Panc1 (cell line): Measurements from ENCODE around the gene MARK3. TPM values are rescaled to one million over a fixed set of nuclear protein-coding genes. Genes with fewer than 3 reads are reported as not detected.

ENCODE experiments used
- ATAC-seq: fragments of 200-7000 bp; cut with Tn5 transposase; 2 replicates; pipeline ENCODE4 v1.9.1; 2020; ENCODE audit warnings: mild to moderate bottlenecking, moderate library complexity
- BruUV-seq: library from RNA; stranded (reverse); fragments of 400-500 nt; replicated peaks from 2 replicates; lab custom pipeline; 2021; lab: Mats Ljungman, UMichigan
- CTCF ChIA-PET: fragments of 300-600 bp; sonication (Branson Sonifier 250); formaldehyde crosslinking; loops from one replicate; lab custom pipeline; 2022; ENCODE audit warnings: antibody characterized with exemption; lab: Charles Lee
- POLR2A ChIA-PET: fragments of 300-600 bp; sonication (Branson Sonifier 250); formaldehyde crosslinking; loops from one replicate; lab custom pipeline; 2022; ENCODE audit warnings: antibody characterized with exemption; lab: Charles Lee
- DNase-seq: peaks from one replicate; pipeline ENCODE4 v3.0.0-alpha.2; 2010; ENCODE audit warnings: low read depth, low spot score
- H3K27ac ChIP-seq: 2 replicates; pipeline ENCODE4 v1.5.1; 2011; ENCODE audit warnings: mild to moderate bottlenecking, low read length, inconsistent platforms
- H3K27me3 ChIP-seq: fragments of 200-500 bp; sonication (Bioruptor generic); 2 replicates; pipeline ENCODE4 v1.6.0; 2014; ENCODE audit warnings: low read length, inconsistent platforms; ENCODE audit not compliant: control insufficient read depth, insufficient read depth
- H3K36me3 ChIP-seq: fragments of 200-500 bp; sonication (Bioruptor generic); 2 replicates; pipeline ENCODE4 v1.5.1; 2014; ENCODE audit warnings: inconsistent platforms, mild to moderate bottlenecking, low read length, moderate library complexity; ENCODE audit not compliant: control insufficient read depth, insufficient read depth
- H3K4me1 ChIP-seq: 2 replicates; pipeline ENCODE4 v1.5.1; 2011; ENCODE audit warnings: inconsistent platforms, mild to moderate bottlenecking, low read length, moderate library complexity; ENCODE audit not compliant: control insufficient read depth, insufficient read depth
- H3K4me3 ChIP-seq, 2 experiments: 2 replicates each; pipeline ENCODE4 v1.5.1; 2011 to 2012; ENCODE audit warnings: low read depth in 2 of 2, low read length in 2 of 2, mild to moderate bottlenecking in 2 of 2, inconsistent platforms in 1 of 2, moderate library complexity in 1 of 2
- H3K9me3 ChIP-seq: fragments of 200-500 bp; sonication (Bioruptor generic); 2 replicates; pipeline ENCODE4 v1.5.1; 2014; ENCODE audit warnings: low read depth, mild to moderate bottlenecking, inconsistent platforms, low read length, moderate library complexity; ENCODE audit not compliant: control insufficient read depth, insufficient read depth
- CTCF ChIP-seq: fragments of 450-650 bp; IDR thresholded peaks from 2 replicates; pipeline ENCODE4 v1.5.1; 2017; ENCODE audit warnings: mild to moderate bottlenecking
- POLR2AphosphoS5 ChIP-seq: IDR thresholded peaks from 2 replicates; pipeline ENCODE4 v1.6.1; 2012; ENCODE audit warnings: mild to moderate bottlenecking, low read depth, low read length, moderate library complexity
- REST ChIP-seq, 2 experiments: IDR thresholded peaks; 2 replicates each; pipeline ENCODE4 v1.6.1; 2011 to 2012; ENCODE audit warnings: low read depth in 2 of 2, control low read depth in 1 of 2, low read length in 1 of 2, mild to moderate bottlenecking in 1 of 2, moderate library complexity in 1 of 2; ENCODE audit not compliant: insufficient read depth in 1 of 2
- SIN3A ChIP-seq: IDR thresholded peaks from 2 replicates; pipeline ENCODE4 v1.6.1; 2012; ENCODE audit warnings: low read depth, mild to moderate bottlenecking, low read length, moderate library complexity, borderline replicate concordance; ENCODE audit not compliant: insufficient read depth
- TCF7L2 ChIP-seq: IDR thresholded peaks from 2 replicates; pipeline ENCODE4 v1.6.1; 2011; ENCODE audit warnings: mild to moderate bottlenecking, low read depth, low read length, inconsistent platforms
- in situ Hi-C: cut with HindIII; loops from 2 replicates; pipeline ENCODE4 v1.10.0; 2016; ENCODE audit warnings: low sequenced_read_pairs, low pct_unique_long_range_greater_than_20kb
- intact Hi-C: fragments of 100-400 bp; cut with micrococcal nuclease; formaldehyde crosslinking; loops from one replicate; pipeline ENCODE4 v1.10.0; 2022; ENCODE audit not compliant: unreplicated experiment
- total RNA-seq: library from RNA; stranded (reverse); gene quantifications from one replicate; pipeline ENCODE4 v1.2.1, GENCODE V29; 2021; ENCODE audit not compliant: unreplicated experiment

Gene MARK3
- total RNA-seq, 1 experiment from 2014 or later, result 56.1 TPM

GRCh38 chr14:103488071-103488470 is 102.9 kb downstream of the MARK3 start:
- Histone ChIP-seq H3K4me1 (no peaks in the 10 kb centered on the region), H3K4me3 (no peak overlapping the region), H3K27ac (no peak overlapping the region), H3K27me3 (no peaks in the 10 kb centered on the region), H3K36me3 (peaks cover 16% of the 10 kb centered on the region), H3K9me3 (no peaks in the 10 kb centered on the region)
- in situ Hi-C loops, result no loop called here
- ChIA-PET CTCF (no interaction called here), POLR2A (no interaction called here)
- ATAC-seq (no peak), DNase-seq (no peak)
- intact Hi-C loops, result no loop called here
- no TSS peak for BruUV-seq
- TF ChIP-seq SIN3A (no peak), CTCF (no peak), POLR2AphosphoS5 (no peak), REST (IDR thresholded peaks at IDR 0.05; ENCODE audit: insufficient read depth in 1 of 2, low read depth in 2 of 2, low read length in 1 of 2) (no peak), TCF7L2 (no peak)

- TF ChIP-seq REST (IDR thresholded peaks at IDR 0.05; ENCODE audit: insufficient read depth in 1 of 2, low read depth in 2 of 2, low read length in 1 of 2) (no peak), TCF7L2 (no peak), CTCF (no peak), SIN3A (no peak), POLR2AphosphoS5 (no peak)
- no peak for DNase-seq
- H3K36me3 ChIP-seq, result peaks cover 14% of the 10 kb centered on the region
- no peaks in the 10 kb centered on the region for H3K9me3 ChIP-seq
- ChIA-PET CTCF (no interaction called here), POLR2A (no interaction called here)
- no peak for ATAC-seq
- BruUV-seq, result TSS peak; percentile 34
- in situ Hi-C loops (no loop called here), intact Hi-C loops (no loop called here)
- H3K4me1 ChIP-seq, result no peaks in the 10 kb centered on the region
- H3K27ac ChIP-seq, result no peak overlapping the region
- H3K4me3 ChIP-seq, result no peak overlapping the region
- H3K27me3 ChIP-seq, result no peaks in the 10 kb centered on the region
Observed at GRCh38 chr14:103488960-103489359, 103.7 kb downstream of the MARK3 start.
